Calu3 (cell line): ENCODE results near the gene CREBBP. TPM values are rescaled to one million over a fixed set of nuclear protein-coding genes. Genes with fewer than 3 reads are reported as not detected.

Experiments used
- BruUV-seq: library from RNA; stranded (reverse); fragments of 400-500 nt; replicated peaks from 2 replicates; lab custom pipeline; 2021; lab: Mats Ljungman, UMichigan
- CTCF ChIA-PET: fragments of 300-600 bp; sonication (Branson Sonifier 250); formaldehyde crosslinking; loops from one replicate; lab custom pipeline; 2022; ENCODE audit warnings: antibody characterized with exemption; lab: Charles Lee
- DNase-seq: peaks from one replicate; pipeline ENCODE4 v3.0.0; 2022
- H3K27ac Mint-ChIP-seq: one replicate; pipeline ENCODE4 v1.8.0; 2022; ENCODE audit warnings: mixed read lengths; ENCODE audit not compliant: unreplicated experiment
- H3K27me3 Mint-ChIP-seq: one replicate; pipeline ENCODE4 v1.8.0; 2022; ENCODE audit warnings: mixed read lengths; ENCODE audit not compliant: unreplicated experiment
- H3K36me3 Mint-ChIP-seq: one replicate; pipeline ENCODE4 v1.8.0; 2022; ENCODE audit warnings: mild to moderate bottlenecking, moderate library complexity, mixed read lengths; ENCODE audit not compliant: insufficient read depth, unreplicated experiment
- H3K4me1 Mint-ChIP-seq: one replicate; pipeline ENCODE4 v1.8.0; 2022; ENCODE audit warnings: mild to moderate bottlenecking, low read depth, mixed read lengths; ENCODE audit not compliant: unreplicated experiment
- H3K4me3 Mint-ChIP-seq: one replicate; pipeline ENCODE4 v1.8.0; 2022; ENCODE audit warnings: mild to moderate bottlenecking, low read depth, moderate library complexity, mixed read lengths; ENCODE audit not compliant: unreplicated experiment
- H3K9me3 Mint-ChIP-seq: one replicate; pipeline ENCODE4 v1.8.0; 2022; ENCODE audit warnings: low read depth, mixed read lengths; ENCODE audit not compliant: unreplicated experiment
- intact Hi-C: fragments of 100-400 bp; cut with micrococcal nuclease; formaldehyde crosslinking; loops from one replicate; pipeline ENCODE4 v1.10.0; 2022; ENCODE audit not compliant: unreplicated experiment
- total RNA-seq: library from RNA; stranded (reverse); gene quantifications from 2 replicates; pipeline ENCODE4 v1.2.3, GENCODE V29; 2022
- TF ChIP-seq, protein P1 (sequence below): fragments of 200-600 bp; IDR thresholded peaks from one replicate; pipeline ENCODE4 v1.8.0; 2022; ENCODE audit warnings: antibody characterized with exemption; ENCODE audit not compliant: unreplicated experiment

CREBBP gene
- total RNA-seq, 1 experiment from 2014 or later: 91.0 TPM

DNA sequence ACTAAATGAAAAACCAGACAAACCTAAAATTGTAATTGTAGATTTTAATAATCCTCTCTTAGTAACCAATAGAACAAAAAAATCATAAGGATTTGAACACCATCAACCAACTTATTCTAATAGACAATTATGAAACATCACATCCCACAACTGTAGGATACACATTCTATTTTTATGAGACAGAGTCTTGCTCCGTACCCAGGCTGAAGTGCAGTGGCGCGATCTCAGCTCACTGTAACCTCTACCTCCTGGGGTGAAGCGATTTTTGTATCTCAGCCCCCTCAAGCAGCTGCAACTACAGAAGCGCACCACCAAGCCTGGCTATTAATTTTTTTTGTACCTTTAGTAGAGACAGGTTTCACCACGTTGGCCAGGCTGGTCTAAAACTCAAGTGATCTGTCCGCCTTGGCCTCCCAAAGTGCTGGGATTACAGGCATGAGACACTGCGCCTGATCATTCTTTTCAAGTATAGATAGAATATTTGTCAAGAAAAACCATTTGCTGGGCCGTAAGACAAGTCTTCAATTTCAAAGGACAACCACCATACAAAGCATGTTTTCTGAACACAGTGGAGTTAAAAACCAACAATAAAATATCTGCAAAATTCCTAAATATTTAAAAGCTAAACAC is 49.8 kb downstream of the CREBBP start:
- intact Hi-C loops: no loop called here
- peaks cover 18% of the 10 kb centered on the region for H3K4me1 Mint-ChIP-seq
- no peaks in the 10 kb centered on the region for H3K27me3 Mint-ChIP-seq
- CTCF ChIA-PET: no interaction called here
- no peak for DNase-seq
- peaks cover 4% of the 10 kb centered on the region for H3K9me3 Mint-ChIP-seq
- no TSS peak for BruUV-seq
- peaks cover 22% of the 10 kb centered on the region for H3K36me3 Mint-ChIP-seq
- H3K27ac Mint-ChIP-seq: no peak overlapping the region
- TF ChIP-seq, protein P1, sequence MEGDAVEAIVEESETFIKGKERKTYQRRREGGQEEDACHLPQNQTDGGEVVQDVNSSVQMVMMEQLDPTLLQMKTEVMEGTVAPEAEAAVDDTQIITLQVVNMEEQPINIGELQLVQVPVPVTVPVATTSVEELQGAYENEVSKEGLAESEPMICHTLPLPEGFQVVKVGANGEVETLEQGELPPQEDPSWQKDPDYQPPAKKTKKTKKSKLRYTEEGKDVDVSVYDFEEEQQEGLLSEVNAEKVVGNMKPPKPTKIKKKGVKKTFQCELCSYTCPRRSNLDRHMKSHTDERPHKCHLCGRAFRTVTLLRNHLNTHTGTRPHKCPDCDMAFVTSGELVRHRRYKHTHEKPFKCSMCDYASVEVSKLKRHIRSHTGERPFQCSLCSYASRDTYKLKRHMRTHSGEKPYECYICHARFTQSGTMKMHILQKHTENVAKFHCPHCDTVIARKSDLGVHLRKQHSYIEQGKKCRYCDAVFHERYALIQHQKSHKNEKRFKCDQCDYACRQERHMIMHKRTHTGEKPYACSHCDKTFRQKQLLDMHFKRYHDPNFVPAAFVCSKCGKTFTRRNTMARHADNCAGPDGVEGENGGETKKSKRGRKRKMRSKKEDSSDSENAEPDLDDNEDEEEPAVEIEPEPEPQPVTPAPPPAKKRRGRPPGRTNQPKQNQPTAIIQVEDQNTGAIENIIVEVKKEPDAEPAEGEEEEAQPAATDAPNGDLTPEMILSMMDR: no peak
- no peak overlapping the region for H3K4me3 Mint-ChIP-seq

DNA sequence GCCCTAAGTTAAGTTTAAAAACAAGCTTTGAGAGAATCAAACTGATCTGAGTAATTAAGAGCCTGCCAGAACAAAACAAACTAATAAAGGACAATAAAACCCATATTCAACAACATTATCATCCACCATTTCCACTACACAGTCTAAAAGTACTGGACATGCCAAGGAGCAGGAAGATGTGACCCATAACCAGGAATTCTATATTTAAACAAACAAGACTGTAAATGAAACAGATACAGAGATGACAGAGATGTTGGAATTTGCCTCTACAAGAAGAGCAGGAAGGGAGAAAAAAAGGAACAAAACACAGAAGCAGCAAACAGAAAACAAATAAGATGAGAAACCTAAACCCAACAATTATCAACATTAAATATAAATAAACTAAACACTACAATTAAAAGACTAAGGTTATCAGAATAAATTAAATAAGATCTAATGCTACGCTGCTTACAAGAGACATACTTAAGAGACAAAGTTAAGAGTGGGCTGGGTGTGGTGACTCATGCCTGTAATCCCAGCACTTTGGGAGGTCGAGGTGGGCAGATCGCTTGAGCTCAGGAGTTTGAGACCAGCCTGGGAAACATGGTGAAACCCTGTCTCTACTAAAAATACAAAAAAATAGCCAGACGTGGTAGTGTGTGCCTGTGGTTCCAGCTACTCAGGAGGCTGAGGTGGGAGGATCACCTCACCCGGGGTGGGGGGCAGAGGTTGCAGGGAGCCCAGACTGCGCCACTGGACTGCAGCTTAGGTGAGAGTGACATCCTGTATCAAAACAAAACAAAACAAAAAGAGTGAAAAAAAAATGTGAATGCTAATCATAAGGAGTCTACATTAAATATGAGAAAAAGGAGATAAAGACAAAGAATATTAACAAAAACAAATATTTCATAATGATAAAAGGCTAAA is 50.6 kb downstream of the CREBBP start:
- Mint-ChIP-seq H3K4me1 (peaks cover 26% of the 10 kb centered on the region), H3K27me3 (no peaks in the 10 kb centered on the region), H3K4me3 (no peak overlapping the region), H3K36me3 (peaks cover 22% of the 10 kb centered on the region), H3K27ac (peak overlapping the region; percentile 10), H3K9me3 (peaks cover 4% of the 10 kb centered on the region)
- DNase-seq: no peak
- intact Hi-C loops: loop anchor here (5.0 kb wide), 1 partner anchor 42 kb away; no protein-coding TSS in a partner anchor
- CTCF ChIA-PET: interaction anchor here (0.6 kb wide), 1 partner anchor 673 kb away, joined by 3 read pairs; no protein-coding TSS in a partner anchor
- no TSS peak for BruUV-seq
- TF ChIP-seq, protein P1: no peak

DNA sequence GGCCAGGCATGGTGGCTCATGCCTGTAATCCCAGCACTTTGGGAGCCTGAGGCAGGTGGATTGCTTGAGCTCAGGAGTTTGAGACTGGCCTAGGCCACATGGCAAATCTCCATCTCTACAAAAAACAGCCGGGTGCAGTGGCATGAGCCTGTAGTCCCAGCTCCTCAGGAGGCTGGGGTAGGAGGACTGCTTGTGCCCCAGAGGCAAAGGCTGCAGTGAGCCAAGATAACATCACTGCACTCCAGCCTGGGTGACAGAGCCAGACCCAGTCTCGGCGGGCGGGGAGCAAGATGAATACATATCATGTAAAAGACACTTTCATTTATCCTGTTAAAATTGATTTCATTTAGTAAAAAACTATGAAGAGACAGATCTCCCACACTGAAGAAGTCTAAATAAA is 54.6 kb downstream of the CREBBP start:
- H3K4me1 Mint-ChIP-seq: peaks cover 48% of the 10 kb centered on the region
- DNase-seq: no peak
- CTCF ChIA-PET: no interaction called here
- H3K36me3 Mint-ChIP-seq: peaks cover 14% of the 10 kb centered on the region
- no peaks in the 10 kb centered on the region for H3K27me3 Mint-ChIP-seq
- no peak overlapping the region for H3K27ac Mint-ChIP-seq
- TF ChIP-seq, protein P1: no peak
- no TSS peak for BruUV-seq
- intact Hi-C loops: loop anchor here (5.0 kb wide), 1 partner anchor 46 kb away; no protein-coding TSS in a partner anchor
- H3K4me3 Mint-ChIP-seq: no peak overlapping the region
- no peaks in the 10 kb centered on the region for H3K9me3 Mint-ChIP-seq

DNA sequence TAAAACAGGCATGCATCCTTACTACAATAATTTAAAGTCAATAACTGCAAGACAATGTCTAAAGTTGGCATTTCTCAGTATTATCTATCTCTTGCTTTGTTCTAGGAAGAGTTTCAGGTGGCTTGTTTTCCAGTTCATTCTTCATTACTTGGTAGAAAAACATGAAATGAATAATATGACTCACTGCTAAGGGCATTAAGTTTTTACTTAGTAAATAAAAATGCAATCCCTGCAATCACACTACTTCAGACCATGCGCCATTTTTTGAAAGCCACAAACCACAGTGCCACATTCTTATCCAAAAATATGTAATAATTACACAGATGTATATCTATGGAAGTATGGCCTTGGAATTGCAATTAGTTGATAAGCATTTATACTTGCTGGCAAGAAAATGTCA is 55.4 kb downstream of the CREBBP start:
- Mint-ChIP-seq H3K36me3 (peaks cover 14% of the 10 kb centered on the region), H3K9me3 (no peaks in the 10 kb centered on the region), H3K27me3 (no peaks in the 10 kb centered on the region), H3K4me1 (peaks cover 55% of the 10 kb centered on the region), H3K4me3 (no peak overlapping the region), H3K27ac (no peak overlapping the region)
- BruUV-seq: no TSS peak
- CTCF ChIA-PET: no interaction called here
- TF ChIP-seq, protein P1: no peak
- peak; percentile 19 for DNase-seq
- intact Hi-C loops: loop anchor here (5.0 kb wide), 1 partner anchor 47 kb away; no protein-coding TSS in a partner anchor
